ENCODE results near the gene MEPCE.
"Not testable (repeated sequence)": the region's sequence is repeated elsewhere in the genome, so short reads cannot be mapped to it uniquely, and the experiment has no call there.

MEPCE gene

GRCh38 chr7:100429637-100430492 is at the start of gene MEPCE:
TSS of gene MEPCE (plus strand) at chr7:100429831. CDS start at chr7:100430019, 188 bp downstream.
- peak; percentile 97 to 99 (median 97) for DNase-seq

GRCh38 chr7:100380196-100380595 is 49.4 kb upstream of the MEPCE start:
- no peak for DNase-seq

DNA sequence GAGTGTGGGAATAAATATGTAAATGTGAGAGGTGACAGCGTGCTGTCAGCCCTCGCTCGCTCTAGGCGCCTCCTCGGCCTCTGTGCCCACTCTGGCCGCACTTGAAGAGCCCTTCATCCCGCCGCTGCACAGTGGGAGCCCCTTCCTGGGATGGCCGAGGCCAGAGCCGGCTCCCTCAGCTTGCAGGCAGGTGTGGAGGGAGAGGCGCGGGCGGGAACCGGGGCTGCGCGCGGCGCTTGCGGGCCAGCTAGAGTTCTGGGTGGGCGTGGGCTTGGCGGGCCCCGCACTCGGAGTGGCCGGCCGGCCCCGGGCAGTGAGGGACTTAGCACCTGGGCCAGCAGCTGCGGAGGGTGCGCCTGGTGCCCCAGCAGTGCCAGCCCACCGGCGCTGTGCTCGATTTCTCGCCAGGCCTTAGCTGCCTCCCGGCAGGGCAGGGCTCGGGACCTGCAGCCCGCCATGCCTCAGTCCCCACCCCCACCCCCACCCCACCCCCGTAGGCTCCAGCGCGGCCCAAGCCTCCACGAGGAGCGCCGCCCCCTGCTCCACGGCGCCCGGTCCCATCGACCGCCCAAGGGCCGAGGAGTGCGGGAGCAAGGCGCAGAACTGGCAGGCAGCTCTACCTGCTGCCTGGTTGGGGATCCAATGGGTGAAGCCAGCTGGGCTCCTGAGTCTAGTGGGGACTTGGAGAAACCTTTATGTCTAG is 47.9 kb upstream of the MEPCE start:
- DNase-seq = not testable (repeated sequence)

GRCh38 chr7:100382234-100382853 is 47.3 kb upstream of the MEPCE start:
- DNase-seq = not testable (repeated sequence)

GRCh38 chr7:100384628-100385294 is 44.9 kb upstream of the MEPCE start:
- no peak for DNase-seq

DNA sequence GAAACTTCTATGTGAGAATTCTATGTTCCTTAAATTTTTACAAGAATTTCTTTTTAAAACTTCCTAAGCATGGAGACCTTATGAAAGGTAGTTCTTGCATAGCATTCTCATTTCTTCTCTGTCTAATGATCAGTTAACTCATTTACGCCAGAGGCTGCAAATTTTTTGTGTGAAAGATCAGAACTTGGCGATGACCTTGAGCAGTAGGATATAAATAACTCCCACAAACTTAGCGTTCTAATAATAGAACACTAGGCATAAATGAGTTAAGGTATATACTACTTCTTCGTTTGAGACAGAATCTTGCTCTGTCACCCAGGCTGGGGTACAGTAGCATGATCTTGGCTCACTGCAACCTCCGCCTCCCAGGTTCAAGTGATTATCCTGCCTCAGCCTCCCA is 42.7 kb upstream of the MEPCE start:
- DNase-seq = no peak

DNA sequence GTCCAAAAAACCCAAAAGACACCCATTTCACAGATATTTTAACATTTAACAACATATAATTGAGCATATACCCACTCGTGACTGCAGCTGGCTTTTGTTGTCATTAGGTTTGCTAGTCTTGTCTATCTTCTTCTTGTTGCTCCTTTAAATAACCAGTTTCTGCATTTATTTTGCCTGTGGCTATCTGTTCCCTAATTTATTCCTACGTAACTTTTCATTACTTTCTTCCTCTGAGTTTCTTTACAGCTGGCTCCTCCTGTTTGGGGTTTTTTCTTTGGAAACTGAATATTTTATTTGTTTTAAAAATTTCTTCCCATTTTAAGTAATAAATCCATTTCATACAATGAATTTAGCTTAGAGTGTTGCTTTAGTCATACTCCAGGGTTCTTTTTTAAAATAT is 41.9 kb upstream of the MEPCE start:
- no peak for DNase-seq

- DNase-seq = no peak
These were observed 40.1 kb upstream of the MEPCE start for GRCh38 chr7:100389437-100390088.

DNA sequence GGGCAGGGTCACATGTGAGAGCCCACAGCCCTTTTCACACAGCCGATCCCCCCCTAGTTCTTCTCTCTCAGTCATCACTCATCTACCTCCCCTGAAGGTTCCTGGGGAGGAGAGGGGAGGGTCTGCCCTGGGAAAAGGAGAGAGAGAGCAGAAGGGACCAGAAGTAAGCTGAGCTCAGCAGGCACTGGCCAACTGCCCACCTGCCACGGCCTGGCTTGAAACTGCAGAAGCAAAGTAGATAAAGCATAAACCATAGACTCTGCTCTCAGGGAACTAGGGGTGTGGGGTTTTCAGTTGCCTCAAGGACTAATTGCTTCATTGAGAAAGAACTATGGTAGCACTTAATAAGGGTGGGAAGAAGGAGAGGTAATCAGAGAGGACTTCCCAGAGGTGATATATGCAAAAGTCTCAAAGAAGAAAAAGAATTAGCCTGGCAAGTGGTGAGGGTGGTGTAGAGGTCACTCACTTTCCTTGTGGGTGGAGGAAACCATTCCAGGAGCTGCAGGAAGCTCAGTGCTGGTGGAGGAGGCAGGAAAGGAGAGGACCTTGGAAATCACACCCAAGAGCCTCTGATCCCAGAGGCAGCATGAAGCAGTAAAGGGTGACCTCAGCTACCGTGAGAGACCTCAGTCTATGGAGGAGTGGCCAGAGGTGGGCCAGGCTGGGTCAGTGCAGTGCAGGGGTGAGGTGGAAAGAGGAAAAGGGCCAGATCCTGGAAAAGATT is 39.2 kb upstream of the MEPCE start:
- no peak for DNase-seq

DNA sequence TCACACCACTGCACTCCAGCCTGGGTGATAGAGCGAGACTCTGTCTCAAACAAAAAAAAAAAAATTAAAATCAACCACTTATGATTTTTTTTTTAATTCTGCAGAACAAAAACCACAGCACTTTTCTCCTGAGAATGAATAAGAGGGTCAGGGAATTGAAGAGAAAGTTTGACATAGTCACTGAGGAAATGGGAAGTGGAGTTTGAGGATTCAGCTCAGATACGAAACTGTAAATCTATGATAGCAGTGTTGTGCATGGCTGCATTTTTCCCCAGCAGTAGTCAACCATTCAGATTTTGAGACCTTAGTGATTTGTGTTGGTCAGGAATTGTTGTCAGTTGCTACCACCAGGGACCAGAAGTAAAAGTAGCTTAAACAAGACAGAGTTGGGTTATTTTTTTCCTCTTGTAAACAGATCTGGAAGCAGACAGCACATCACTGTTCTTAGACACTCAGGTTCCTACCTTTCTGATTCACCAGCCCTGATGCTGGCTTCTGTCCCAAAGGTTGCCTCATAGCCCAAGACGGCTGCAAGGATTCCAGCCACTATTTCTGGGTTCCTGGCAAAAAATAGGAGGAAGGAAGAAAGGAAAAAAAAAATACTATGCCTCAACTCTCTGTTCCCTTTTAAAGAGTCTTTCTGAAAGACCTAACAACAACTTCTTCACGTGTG is 36.3 kb upstream of the MEPCE start:
- DNase-seq = no peak

- DNase-seq = no peak
These were observed 35.6 kb upstream of the MEPCE start for GRCh38 chr7:100394077-100394476.

DNA sequence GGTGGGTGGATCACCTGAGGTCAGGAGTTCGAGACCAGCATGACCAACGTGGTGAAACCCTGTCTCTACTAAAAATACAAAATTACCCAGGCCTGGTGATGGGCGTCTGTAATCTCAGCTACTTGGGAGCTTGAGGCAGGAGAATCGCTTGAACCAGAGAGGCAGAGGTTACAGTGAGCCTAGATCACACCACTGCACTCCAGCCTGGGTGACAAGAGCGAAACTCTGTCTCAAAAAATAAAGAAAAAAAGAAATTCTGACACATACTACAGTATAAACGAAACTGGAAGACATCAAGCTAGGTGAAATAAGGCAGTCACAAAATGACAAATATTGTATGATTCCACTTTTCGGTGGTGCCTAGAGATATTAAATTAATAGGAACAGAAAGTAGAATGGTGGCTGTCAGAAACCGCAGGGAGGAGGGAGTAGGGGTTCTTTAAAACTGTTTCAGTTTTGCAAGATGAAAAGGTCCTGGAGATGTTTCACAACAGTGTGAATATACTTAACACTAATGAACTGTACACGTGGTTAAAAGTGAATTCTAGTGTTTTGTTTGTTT is 33.1 kb upstream of the MEPCE start:
- no peak for DNase-seq

DNA sequence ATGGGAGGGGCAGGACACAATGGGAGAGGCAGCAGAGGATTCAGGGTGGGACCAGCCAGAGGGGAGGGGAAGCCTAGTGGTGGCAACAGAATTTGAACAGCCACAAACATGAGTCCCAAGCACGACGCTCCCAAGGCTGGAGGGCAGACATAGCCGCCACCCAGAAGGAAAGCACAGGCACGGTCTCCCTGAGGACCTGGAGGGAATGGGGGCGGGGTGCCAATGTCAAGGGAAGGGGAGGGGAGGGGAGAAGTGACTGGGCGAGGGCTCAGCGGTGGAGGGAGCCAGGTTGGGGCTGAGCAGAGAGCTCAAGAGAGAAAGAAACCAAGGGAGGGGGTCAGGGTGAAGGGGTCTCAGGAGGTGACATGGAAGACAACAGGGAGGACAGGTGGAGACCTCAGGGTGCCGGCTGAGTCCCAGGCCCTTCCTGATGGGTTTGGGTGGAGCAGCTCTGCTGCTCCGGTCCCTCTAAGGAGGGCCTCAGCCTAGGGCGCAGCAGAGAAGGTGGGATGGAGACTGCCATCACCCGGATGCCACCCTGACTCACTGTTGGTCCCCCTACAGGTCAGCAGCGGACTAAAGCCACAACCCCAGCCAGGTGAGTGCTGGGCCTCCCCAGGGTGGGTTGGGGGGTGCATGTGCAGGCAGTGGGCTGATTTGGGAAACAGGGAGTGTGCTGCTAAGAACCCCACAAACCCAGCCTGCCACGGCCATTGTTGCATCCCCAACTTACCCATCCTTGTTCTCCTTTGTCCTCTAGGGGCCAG is 32.1 kb upstream of the MEPCE start:
- DNase-seq = no peak

DNA sequence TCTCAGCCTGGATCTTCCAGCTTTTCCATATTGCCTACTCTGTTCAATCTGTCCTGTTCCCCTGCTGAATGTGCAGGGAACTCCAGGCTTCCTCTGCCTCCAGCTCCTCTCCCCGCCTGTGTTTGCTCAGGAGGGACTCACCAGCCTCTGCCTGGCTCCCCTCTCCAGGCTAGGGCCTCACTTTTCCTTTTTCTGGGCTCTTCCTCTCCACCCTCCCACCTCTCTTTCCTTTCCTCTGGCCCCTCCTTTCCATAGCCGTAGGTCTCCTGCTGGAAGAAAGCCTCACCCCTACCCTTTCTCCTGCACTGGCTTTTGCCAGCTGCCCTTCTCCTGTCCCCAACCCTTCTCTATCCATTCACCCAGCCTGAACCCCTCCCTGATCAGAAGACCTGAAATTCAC is 31.4 kb upstream of the MEPCE start:
- DNase-seq = no peak

GRCh38 chr7:100400041-100400440 is 29.6 kb upstream of the MEPCE start:
- DNase-seq = no peak

DNA sequence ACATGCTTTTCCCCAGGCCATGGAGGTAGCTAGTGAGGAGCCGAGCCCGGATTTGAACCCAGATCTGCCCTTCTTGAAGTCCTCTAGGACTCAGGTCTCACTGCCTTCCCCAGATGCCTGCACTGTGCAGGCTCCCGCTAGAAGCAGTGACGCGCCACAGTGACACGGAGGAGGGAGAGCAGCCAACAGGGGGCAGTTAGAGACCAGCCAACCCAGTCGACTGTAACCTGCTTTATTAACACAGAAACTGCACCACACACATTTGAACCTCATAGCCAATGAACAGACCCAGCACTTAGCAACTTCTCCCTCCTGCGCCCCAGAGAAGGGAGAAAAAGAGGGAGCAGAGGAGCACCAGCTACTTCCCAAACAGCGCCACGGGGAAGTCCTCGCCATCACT is 29.0 kb upstream of the MEPCE start:
- peak in 1 of 3 experiments; percentile 14 for DNase-seq

- no peak for DNase-seq
These were observed 27.8 kb upstream of the MEPCE start for GRCh38 chr7:100401811-100402210.

DNA sequence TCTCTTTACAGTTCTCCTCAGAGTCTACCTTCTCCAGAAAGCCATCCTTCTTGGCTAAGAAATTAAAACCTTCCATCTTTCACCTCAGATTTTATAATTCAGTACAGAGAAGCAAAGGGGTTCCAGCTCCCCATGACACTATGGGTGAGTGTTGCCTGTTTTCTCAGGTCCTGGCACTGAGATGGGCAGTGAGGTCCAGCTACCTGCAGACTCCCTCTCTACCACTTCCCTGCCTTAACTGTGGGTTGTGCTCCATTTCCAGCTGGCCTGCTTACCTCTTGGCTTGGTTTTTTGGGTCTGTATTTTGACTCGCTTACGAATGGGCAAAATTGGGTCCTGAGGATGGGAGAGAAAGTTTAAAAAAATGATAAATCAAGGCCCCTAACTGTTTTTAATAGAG is 27.4 kb upstream of the MEPCE start:
- no peak for DNase-seq

- DNase-seq = no peak
These were observed 22.9 kb upstream of the MEPCE start for GRCh38 chr7:100406767-100407166.
